Measurements from ENCODE around the gene MAMSTR. TPM values are rescaled to one million over a fixed set of nuclear protein-coding genes. Genes with fewer than 3 reads are reported as not detected.

The MAMSTR gene
- total and polyA plus RNA-seq, 9 donors, result 1.3 to 17.1 (median 10.7) TPM

- 83 to 91% (median 87%) methylated on average over 29 of the region's 29 CpGs for WGBS, 3 donors
- Histone ChIP-seq H3K27ac (no peak overlapping the region), H3K9me3 (no peaks in the 10 kb centered on the region), H3K36me3 (no peaks in the 10 kb centered on the region), H3K4me1 (ENCODE audit: insufficient read depth) (peaks cover 4% of the 10 kb centered on the region), H3K27me3 (no peaks in the 10 kb centered on the region), H3K4me3 (no peak overlapping the region)
- no peak for DNase-seq
- TF ChIP-seq CTCF (IDR thresholded peaks at IDR 0.05) (no peak), EP300 (IDR thresholded peaks at IDR 0.05) (no peak), POLR2A (IDR thresholded peaks at IDR 0.05) (no peak)
- intact Hi-C loops (cut with DNase I), result no loop called here
Measured at GRCh38 chr19:48750771-48751504, 31.4 kb upstream of the MAMSTR start.

- intact Hi-C loops (cut with DNase I), result no loop called here
- H3K36me3 ChIP-seq, result no peaks in the 10 kb centered on the region
- no peak for TF ChIP-seq EP300 (IDR thresholded peaks at IDR 0.05)
- TF ChIP-seq CTCF (IDR thresholded peaks at IDR 0.05), result no peak
- no peak for TF ChIP-seq POLR2A (IDR thresholded peaks at IDR 0.05)
- no peaks in the 10 kb centered on the region for H3K27me3 ChIP-seq
- no peaks in the 10 kb centered on the region for H3K9me3 ChIP-seq
- 89 to 94% (median 92%) methylated on average over 29 to 31 of the region's 31 CpGs for WGBS, 3 donors
- no peak overlapping the region for H3K4me3 ChIP-seq
- H3K4me1 ChIP-seq (ENCODE audit: insufficient read depth), result peaks cover 4% of the 10 kb centered on the region
- DNase-seq, result no peak
- no peak overlapping the region for H3K27ac ChIP-seq
Measured at GRCh38 chr19:48750351-48750750, 30.8 kb upstream of the MAMSTR start.

GRCh38 chr19:48749571-48750198 lies 30.2 kb upstream of the MAMSTR start:
- intact Hi-C loops (cut with DNase I), result no loop called here
- Histone ChIP-seq H3K4me1 (ENCODE audit: insufficient read depth) (peaks cover 4% of the 10 kb centered on the region), H3K27me3 (no peaks in the 10 kb centered on the region), H3K4me3 (no peak overlapping the region), H3K36me3 (no peaks in the 10 kb centered on the region), H3K9me3 (no peaks in the 10 kb centered on the region), H3K27ac (no peak overlapping the region)
- WGBS, 3 donors, result 57 to 69% (median 66%) methylated on average over 4 of the region's 4 CpGs
- TF ChIP-seq CTCF (IDR thresholded peaks at IDR 0.05), result no peak
- DNase-seq, result no peak

- 4 to 6% (median 4%) methylated on average over 31 of the region's 31 CpGs for whole genome bisulfite sequencing, 3 donors
- intact Hi-C loops (cut with DNase I), result no loop called here
Measured at GRCh38 chr19:48746738-48747575, 27.4 kb upstream of the MAMSTR start, which contains the start of gene IZUMO1. TSS of gene IZUMO1 (minus strand) at chr19:48746909. CDS start at chr19:48745859, 1,050 bp downstream.

More at GRCh38 chr19:48746738-48747575, 27.4 kb upstream of the MAMSTR start, which contains the start of gene IZUMO1:
- peak; percentile 64 to 77 (median 72) for DNase-seq
- Histone ChIP-seq H3K36me3 (no peaks in the 10 kb centered on the region), H3K4me1 (ENCODE audit: insufficient read depth) (peaks cover 2% of the 10 kb centered on the region), H3K9me3 (no peaks in the 10 kb centered on the region), H3K27ac (no peak within 1 kb of the TSS), H3K27me3 (no peaks in the 10 kb centered on the region), H3K4me3 (peak within 1 kb of the TSS; percentile 2)
- TF ChIP-seq EP300 (IDR thresholded peaks at IDR 0.05), result no peak

All from ovary (tissue), 9 donors.